PC-3 (cell line): ENCODE data around the gene ZBTB16. TPM values are rescaled to one million over a fixed set of nuclear protein-coding genes. Genes with fewer than 3 reads are reported as not detected.

Source experiments
- ATAC-seq: fragments of 200-7000 bp; cut with Tn5 transposase; 2 replicates; pipeline ENCODE4 v1.9.1; 2020; ENCODE audit warnings: mild to moderate bottlenecking, moderate library complexity
- BruUV-seq: library from RNA; stranded (reverse); fragments of 400-500 nt; replicated peaks from 2 replicates; lab custom pipeline; 2021; lab: Mats Ljungman, UMichigan
- CTCF ChIA-PET: fragments of 300-600 bp; sonication (Branson Sonifier 250); formaldehyde crosslinking; loops from one replicate; lab custom pipeline; 2022; ENCODE audit warnings: antibody characterized with exemption; lab: Charles Lee
- POLR2A ChIA-PET: fragments of 300-600 bp; sonication (Branson Sonifier 250); formaldehyde crosslinking; loops from one replicate; lab custom pipeline; 2022; ENCODE audit warnings: antibody characterized with exemption; ENCODE audit not compliant: unreplicated experiment; lab: Charles Lee
- DNase-seq: peaks from one replicate; pipeline ENCODE4 v3.0.0-alpha.2; 2015
- H2AFZ ChIP-seq: fragments of 300-600 bp; sonication (generic); 2 replicates; pipeline ENCODE4 v1.6.0; 2016; ENCODE audit warnings: antibody characterized with exemption, low read length
- H3F3A ChIP-seq: fragments of 300-600 bp; sonication (generic); one replicate; pipeline ENCODE4 v1.6.0; 2017; ENCODE audit warnings: antibody characterized with exemption, low read length, control low read depth, mild to moderate bottlenecking; ENCODE audit not compliant: unreplicated experiment
- H3K27ac ChIP-seq: fragments of 300-600 bp; sonication (generic); 2 replicates; pipeline ENCODE4 v1.5.1; 2016; ENCODE audit warnings: mild to moderate bottlenecking, low read length
- H3K27me3 ChIP-seq: fragments of 300-600 bp; sonication (generic); 2 replicates; pipeline ENCODE4 v1.6.1; 2016; ENCODE audit warnings: low read length, mixed read lengths
- H3K36me3 ChIP-seq: fragments of 300-600 bp; sonication (generic); 2 replicates; pipeline ENCODE4 v1.6.1; 2016; ENCODE audit warnings: low read depth, mixed run types, low read length, mixed read lengths
- H3K4me1 ChIP-seq: fragments of 300-600 bp; sonication (generic); 2 replicates; pipeline ENCODE4 v1.5.1; 2016; ENCODE audit warnings: low read length; ENCODE audit not compliant: insufficient read depth
- H3K4me2 ChIP-seq: fragments of 300-600 bp; sonication (generic); 2 replicates; pipeline ENCODE4 v1.6.0; 2016; ENCODE audit warnings: low read length
- H3K4me3 ChIP-seq: fragments of 300-600 bp; sonication (generic); 2 replicates; pipeline ENCODE4 v1.5.1; 2016; ENCODE audit warnings: mild to moderate bottlenecking, low read length, mixed read lengths
- H3K79me2 ChIP-seq: fragments of 300-600 bp; sonication (generic); 2 replicates; pipeline ENCODE4 v1.6.1; 2017; ENCODE audit warnings: low read length, mixed read lengths
- H3K9ac ChIP-seq: fragments of 300-600 bp; sonication (generic); 2 replicates; pipeline ENCODE4 v1.6.0; 2016; ENCODE audit warnings: mild to moderate bottlenecking, low read length
- H3K9me2 ChIP-seq: fragments of 300-600 bp; sonication (generic); replicated peaks from 2 replicates; pipeline ENCODE4 v1.6.1; 2016; ENCODE audit warnings: mixed run types, low read length, mixed read lengths
- H3K9me3 ChIP-seq: fragments of 300-600 bp; sonication (generic); 2 replicates; pipeline ENCODE4 v1.6.1; 2016; ENCODE audit warnings: low read length, mixed read lengths
- H4K20me1 ChIP-seq: fragments of 300-600 bp; sonication (generic); 2 replicates; pipeline ENCODE4 v1.6.1; 2016; ENCODE audit warnings: low read length, mixed read lengths
- CTCF ChIP-seq: fragments of 300-600 bp; sonication (generic); conservative IDR thresholded peaks from 2 replicates; pipeline ENCODE4 v1.5.1; 2017; ENCODE audit warnings: antibody characterized with exemption, low read depth, mild to moderate bottlenecking, low read length
- EZH2 ChIP-seq: fragments of 300-600 bp; sonication (generic); IDR thresholded peaks from one replicate; pipeline ENCODE4 v1.6.1; 2017; ENCODE audit warnings: antibody characterized with exemption, mild to moderate bottlenecking, low read length; ENCODE audit not compliant: unreplicated experiment
- EZH2phosphoT487 ChIP-seq: fragments of 300-600 bp; sonication (generic); IDR thresholded peaks from 2 replicates; pipeline ENCODE4 v1.6.1; 2018; ENCODE audit warnings: mild to moderate bottlenecking, antibody characterized with exemption, low read length, borderline replicate concordance
- intact Hi-C: fragments of 100-400 bp; cut with micrococcal nuclease; formaldehyde crosslinking; loops from 2 replicates; pipeline ENCODE4 v1.9.0; 2023
- total RNA-seq: library from RNA; depleted of rRNA; stranded (reverse); fragments of >200 nt; gene quantifications from 2 replicates; pipeline ENCODE4 v1.2.3, GENCODE V29; 2014

The ZBTB16 gene
- total RNA-seq, 1 experiment from 2014 or later, result not detected

DNA sequence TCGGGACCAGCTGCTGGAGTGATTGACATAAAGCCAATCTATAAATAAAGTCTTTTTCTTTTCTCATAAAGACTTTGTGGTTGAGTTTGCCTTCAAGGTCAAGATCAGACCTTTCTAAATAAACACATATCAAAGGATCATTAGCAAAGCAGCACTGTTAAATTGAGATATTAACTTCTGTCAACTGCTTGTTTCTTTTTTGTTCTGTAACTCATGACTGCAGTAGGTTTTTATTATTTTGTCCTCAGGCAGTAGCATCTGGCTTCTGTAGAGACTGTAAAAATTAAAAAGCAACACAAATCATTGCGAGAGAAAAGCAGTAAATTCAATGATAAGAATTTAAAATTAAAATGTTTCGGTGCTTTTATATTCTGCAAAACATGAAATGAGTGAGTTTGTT is 159.0 kb downstream of the ZBTB16 start:
- H4K20me1 ChIP-seq, result no peaks in the 10 kb centered on the region
- H3K9me3 ChIP-seq, result no peaks in the 10 kb centered on the region
- H3K4me3 ChIP-seq, result no peak overlapping the region
- CTCF ChIA-PET, result no interaction called here
- H2AFZ ChIP-seq, result no peak overlapping the region
- intact Hi-C loops, result no loop called here
- POLR2A ChIA-PET, result no interaction called here
- H3K4me2 ChIP-seq, result no peak overlapping the region
- no peak overlapping the region for H3K9ac ChIP-seq
- H3K27me3 ChIP-seq, result peaks cover 88% of the 10 kb centered on the region
- no peaks in the 10 kb centered on the region for H3F3A ChIP-seq
- no peak overlapping the region for H3K27ac ChIP-seq
- H3K4me1 ChIP-seq, result no peaks in the 10 kb centered on the region
- ATAC-seq (no peak), DNase-seq (no peak)
- TF ChIP-seq EZH2, result no peak
- TF ChIP-seq CTCF, result no peak
- no peak for TF ChIP-seq EZH2phosphoT487
- H3K36me3 ChIP-seq, result no peaks in the 10 kb centered on the region
- no peaks in the 10 kb centered on the region for H3K9me2 ChIP-seq
- H3K79me2 ChIP-seq, result no peaks in the 10 kb centered on the region
- no TSS peak for BruUV-seq

GRCh38 chr11:114219559-114220349 is 160.2 kb downstream of the ZBTB16 start:
- H3F3A ChIP-seq, result no peaks in the 10 kb centered on the region
- no peaks in the 10 kb centered on the region for H3K4me1 ChIP-seq
- intact Hi-C loops, result no loop called here
- no peak for DNase-seq
- POLR2A ChIA-PET, result no interaction called here
- H3K4me3 ChIP-seq, result no peak overlapping the region
- H3K27ac ChIP-seq, result no peak overlapping the region
- no peak for ATAC-seq
- H3K9ac ChIP-seq, result no peak overlapping the region
- no peak overlapping the region for H2AFZ ChIP-seq
- CTCF ChIA-PET, result no interaction called here
- no peaks in the 10 kb centered on the region for H3K79me2 ChIP-seq
- no peaks in the 10 kb centered on the region for H4K20me1 ChIP-seq
- H3K27me3 ChIP-seq, result peaks cover 86% of the 10 kb centered on the region
- no peaks in the 10 kb centered on the region for H3K9me3 ChIP-seq
- BruUV-seq, result no TSS peak
- no peaks in the 10 kb centered on the region for H3K36me3 ChIP-seq
- no peak overlapping the region for H3K4me2 ChIP-seq
- H3K9me2 ChIP-seq, result no peaks in the 10 kb centered on the region
- no peak for TF ChIP-seq EZH2
- TF ChIP-seq CTCF, result no peak
- TF ChIP-seq EZH2phosphoT487, result no peak

GRCh38 chr11:114221037-114221436 is 161.5 kb downstream of the ZBTB16 start:
- POLR2A ChIA-PET, result no interaction called here
- no peak overlapping the region for H3K4me2 ChIP-seq
- no peaks in the 10 kb centered on the region for H3K4me1 ChIP-seq
- no TSS peak for BruUV-seq
- no peaks in the 10 kb centered on the region for H3K79me2 ChIP-seq
- intact Hi-C loops, result no loop called here
- H3K27me3 ChIP-seq, result peaks cover 86% of the 10 kb centered on the region
- no peak overlapping the region for H3K4me3 ChIP-seq
- H3K9me2 ChIP-seq, result no peaks in the 10 kb centered on the region
- no peaks in the 10 kb centered on the region for H4K20me1 ChIP-seq
- H2AFZ ChIP-seq, result no peak overlapping the region
- H3K36me3 ChIP-seq, result no peaks in the 10 kb centered on the region
- H3F3A ChIP-seq, result no peaks in the 10 kb centered on the region
- TF ChIP-seq EZH2, result no peak
- TF ChIP-seq CTCF, result no peak
- TF ChIP-seq EZH2phosphoT487, result no peak
- CTCF ChIA-PET, result no interaction called here
- no peak overlapping the region for H3K9ac ChIP-seq
- DNase-seq, result no peak
- no peak overlapping the region for H3K27ac ChIP-seq
- H3K9me3 ChIP-seq, result no peaks in the 10 kb centered on the region
- ATAC-seq, result no peak
